ENCODE data around the gene TUBG2.
A peak's percentile ranks its signal among the peaks of the same experiment; 100 is the strongest.

Gene TUBG2

DNA sequence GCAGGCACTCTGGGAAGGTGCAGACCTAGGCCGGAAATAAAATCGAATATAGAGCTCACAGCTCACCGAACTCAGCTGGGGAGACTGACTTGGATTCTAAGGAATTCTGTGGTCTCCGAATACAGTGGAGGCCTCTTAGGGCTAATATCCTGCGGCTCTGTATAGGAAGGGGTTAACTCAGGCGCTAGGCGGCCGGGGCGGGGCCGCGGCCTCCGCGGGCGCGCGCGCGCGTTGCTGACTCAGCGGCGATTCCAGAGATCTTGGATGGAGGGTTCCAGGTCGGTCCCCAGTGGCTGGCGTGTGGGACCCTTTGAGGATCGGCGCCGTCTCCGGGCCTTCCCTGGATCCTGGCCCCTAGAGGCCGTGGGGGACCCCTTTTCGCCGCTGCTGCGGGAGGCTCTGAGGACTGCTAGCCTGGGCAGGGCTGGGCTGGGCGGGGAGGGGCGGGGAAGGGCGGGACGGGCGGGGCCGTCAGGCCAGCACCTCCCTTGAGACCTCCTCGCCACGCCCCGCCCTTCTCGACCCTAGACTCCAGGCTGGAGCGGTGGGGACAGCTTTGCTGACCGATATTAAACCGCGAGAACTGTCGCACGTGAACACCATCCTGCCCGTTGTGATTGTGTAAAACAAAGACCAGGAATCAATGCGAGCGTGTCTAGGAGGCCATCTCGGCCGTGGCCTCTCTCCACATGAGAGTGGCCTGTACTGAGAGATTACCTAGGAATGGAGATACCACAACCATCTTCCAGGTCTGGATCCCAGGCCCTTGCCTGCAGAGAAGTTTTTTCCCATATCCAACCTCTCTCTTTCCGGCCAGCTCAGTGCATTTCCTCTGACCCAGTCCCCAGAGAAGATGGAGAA, 19.1 kb downstream of the TUBG2 start:
- DNase-seq: peak; percentile 96

DNA sequence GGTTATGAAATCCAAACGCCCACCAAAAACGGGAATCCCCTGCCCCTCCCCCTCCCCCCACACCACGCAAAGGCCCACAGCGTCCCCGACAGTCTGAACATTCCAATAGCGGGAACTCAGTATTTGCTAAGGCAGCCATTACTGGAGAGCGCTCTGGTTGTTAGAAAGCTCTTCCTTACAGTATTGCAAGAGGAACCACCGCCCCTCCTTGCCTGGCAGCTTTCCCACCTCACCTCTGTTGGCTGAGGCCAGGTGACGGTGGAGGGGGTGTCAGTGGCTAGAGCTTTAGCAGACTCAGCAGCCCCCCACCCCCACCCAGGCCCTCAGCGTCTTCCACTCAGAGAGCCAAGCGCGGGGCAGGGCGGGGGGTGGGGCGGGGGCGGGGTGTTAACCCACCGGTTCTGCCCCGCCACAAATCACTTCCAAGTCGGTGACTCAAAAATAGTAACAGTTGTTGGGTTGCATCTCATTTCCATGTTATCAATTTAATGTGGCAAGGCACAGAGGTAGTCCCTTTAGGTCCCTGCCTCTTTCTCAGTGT, 19.9 kb downstream of the TUBG2 start:
- no peak for DNase-seq

DNA sequence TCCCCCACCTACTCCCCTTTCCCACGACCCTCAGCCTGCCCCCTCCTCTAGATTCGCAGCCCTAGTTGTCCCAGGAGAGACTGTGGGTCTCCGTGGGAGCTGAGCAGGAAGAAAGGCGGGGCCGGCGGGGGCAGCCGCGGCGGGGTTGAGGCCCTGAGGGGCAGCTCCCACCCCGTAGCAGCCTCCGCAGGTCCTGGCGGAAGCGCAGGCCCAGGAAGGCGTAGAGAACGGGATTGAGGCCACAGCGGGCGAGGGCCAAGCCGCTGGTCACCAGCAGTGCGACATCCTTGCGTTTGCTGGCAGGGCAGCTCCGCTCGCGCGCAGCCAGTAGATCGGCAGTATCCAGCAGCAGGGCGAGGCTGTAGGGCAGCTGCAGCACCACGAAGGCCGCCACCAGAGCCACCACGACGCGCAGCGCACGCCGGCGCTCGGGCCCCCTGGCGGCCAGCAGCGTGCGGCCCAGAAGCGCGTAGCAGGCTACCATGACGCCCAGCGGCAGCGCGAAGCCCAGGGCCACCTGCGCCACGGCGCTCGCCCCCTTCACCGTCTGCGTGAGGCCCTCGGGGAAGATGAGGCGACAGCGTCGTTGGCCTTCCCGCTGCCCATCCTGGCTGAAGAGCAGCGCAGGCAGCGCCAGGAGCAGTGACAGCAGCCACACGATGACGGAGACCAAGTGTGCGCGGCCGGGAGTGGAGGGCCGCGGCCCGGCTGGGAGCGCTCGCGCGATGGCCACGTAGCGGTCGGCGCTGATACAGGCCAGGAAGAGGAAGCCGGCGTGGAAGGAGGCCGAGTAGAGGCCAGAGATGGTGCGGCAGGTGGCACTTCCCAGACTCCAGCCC, 20.6 kb downstream of the TUBG2 start:
- peak; percentile 92 for DNase-seq

DNA sequence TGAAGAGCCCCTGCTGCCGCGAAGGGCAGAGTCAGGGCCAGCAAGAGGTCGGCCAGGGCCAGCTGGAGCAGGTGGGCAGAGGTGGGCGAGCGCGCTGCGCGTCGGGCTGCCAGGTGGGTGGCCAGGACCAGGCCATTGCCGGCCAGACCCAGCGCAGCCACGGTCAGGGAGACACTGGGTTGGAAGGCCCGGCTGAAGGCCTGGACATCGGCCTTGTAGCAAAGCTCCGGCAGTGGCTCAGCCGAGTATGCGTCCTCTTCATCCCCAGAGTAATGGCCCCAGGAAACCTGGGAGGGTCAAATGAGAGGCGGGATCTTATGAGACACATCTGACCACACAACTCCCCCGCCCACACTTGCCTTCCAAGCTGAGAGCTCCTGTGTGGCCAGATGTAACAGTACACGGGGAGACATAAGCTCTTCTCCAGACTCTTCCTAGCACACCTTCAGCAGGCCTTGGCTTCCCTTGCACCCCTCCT, 21.3 kb downstream of the TUBG2 start:
- no peak for DNase-seq

DNA sequence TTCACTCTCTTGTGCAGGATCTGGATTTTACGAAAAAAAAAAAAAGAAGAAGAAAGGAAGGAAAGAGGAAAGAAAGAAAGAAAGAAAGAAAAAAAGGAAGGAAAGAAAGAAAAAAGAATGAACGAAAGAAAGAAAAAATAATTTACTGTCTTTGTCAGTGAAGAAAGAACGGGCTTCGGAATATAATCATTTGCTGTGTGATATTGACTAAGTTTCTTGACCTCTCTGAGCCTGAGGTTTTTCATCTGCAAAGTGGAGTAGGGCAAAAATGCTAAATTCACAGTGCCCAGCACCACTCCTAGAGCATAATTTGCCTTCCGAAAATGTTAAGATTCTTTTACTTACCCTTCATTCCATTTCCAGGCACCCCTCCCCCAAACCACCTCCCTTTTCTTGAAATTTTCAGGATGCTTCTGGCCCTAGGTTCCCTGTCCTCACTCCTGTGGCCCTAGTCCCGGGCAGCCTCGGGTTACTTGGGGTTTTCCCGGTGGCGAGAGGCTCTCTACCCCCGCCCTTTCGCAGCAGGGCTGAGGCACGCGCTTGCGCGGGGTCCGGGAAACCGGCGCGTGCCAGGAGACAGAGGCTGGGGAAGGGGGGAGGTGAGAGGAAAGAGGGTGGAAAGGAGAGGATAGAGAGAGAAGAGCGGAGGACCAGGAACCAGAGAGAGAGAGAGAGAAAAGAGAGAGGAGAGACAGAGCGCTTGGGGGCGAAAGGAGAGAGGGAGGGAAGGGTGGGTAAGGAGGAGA, 23.1 kb downstream of the TUBG2 start, which contains the start of gene CNTNAP1:
Gene CNTNAP1 (plus strand): TSS at position 556 of the 746 bp plus-strand sequence. CDS start 299 bp downstream, outside the sequence.
- DNase-seq: no peak

DNA sequence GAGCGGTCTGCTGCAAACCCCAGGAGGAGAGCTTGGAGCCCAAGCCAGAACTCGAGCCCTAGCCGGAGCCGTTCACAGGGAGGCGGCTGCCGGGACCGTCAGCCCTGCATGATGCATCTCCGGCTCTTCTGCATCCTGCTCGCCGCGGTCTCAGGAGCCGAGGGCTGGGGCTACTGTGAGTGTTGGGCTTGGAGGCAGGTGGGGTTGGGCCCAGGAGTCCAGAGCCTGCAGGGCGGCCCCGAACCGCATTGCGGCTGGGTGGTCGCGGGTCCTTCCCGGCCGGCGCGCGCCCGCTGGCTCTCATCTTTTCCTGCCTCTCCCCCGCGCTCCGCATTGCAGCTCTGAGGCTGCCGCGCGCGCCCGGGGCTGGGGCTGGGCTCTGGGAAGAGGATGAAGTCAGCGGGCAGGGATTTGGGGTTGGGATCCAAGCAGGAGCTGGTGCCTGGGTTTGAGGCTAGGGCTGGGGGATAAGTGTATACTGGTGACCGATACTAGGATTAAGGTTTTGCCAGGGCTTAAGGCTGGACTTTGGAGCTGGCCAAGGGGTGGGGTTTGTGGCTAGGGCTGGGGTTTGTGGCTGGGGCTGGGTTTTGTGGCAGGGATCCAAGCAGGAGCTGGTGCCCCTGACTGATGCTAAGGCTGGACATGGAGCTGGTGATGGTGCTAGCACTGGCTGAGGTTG, 23.8 kb downstream of the TUBG2 start:
- peak; percentile 61 for DNase-seq

DNA sequence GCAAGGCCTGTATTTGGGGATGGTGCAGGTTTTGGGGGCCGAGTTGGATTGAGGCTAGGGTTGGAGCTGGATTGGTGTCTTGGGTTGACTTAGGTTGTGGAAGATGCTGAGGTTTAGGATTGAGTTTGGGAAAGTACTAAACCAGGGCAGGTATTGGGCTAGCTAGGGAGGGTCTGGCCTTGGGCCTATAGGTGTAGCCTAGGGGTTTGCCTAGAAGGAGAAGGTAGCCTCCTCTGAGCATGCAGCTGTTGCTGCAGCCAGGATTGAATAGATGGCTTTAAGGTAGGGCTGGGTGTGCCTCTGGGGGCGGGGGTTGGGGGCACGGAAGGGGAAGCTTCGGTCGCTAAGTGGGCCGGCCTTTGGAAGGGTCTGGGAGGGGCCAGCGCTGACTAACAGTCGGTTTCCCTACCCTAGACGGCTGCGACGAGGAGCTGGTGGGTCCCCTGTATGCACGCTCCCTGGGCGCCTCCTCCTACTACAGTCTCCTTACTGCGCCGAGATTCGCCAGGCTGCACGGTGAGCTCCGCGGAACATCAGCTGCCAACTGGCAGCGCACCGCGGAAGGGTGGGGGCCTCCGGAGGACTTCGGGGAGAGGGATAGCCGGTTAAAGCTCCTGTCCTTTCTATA, 24.4 kb downstream of the TUBG2 start:
- no peak for DNase-seq

DNA sequence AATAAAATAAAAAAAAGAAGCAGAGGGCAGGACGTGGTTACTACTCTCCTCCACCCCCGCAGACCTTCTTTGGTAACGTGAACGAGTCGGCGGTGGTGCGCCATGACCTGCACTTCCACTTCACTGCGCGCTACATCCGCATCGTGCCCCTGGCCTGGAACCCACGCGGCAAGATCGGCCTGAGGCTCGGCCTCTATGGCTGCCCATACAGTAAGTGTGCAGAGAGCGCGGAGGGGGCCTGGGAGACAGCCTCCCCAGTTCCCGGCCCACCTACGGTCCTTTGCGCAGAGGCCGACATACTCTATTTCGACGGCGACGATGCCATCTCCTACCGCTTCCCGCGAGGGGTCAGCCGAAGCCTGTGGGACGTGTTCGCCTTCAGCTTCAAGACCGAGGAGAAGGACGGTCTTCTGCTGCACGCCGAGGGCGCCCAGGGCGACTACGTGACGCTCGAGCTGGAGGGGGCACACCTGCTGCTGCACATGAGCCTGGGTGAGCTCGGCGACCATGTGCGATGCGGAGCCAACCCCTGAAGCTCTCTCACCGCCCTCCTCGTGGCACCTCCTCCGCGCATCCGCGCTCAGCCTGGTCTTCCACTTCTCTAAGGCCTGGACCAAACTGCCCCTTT, 26.0 kb downstream of the TUBG2 start:
- DNase-seq: no peak

DNA sequence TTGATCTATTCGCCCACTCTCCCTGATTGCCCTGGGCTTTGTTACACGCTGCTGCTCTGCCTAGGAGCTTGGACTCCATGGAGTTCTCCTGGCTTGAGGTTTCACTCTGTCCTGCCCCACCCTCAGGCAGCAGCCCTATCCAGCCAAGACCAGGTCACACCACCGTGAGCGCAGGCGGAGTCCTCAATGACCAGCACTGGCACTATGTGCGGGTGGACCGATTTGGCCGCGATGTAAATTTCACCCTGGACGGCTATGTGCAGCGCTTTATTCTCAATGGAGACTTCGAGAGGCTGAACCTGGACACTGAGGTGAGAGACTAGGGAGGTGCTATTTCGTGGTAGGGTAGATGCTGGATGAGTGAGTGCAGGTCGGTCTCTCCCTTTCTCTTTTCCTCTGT, 26.7 kb downstream of the TUBG2 start:
- no peak for DNase-seq

DNA sequence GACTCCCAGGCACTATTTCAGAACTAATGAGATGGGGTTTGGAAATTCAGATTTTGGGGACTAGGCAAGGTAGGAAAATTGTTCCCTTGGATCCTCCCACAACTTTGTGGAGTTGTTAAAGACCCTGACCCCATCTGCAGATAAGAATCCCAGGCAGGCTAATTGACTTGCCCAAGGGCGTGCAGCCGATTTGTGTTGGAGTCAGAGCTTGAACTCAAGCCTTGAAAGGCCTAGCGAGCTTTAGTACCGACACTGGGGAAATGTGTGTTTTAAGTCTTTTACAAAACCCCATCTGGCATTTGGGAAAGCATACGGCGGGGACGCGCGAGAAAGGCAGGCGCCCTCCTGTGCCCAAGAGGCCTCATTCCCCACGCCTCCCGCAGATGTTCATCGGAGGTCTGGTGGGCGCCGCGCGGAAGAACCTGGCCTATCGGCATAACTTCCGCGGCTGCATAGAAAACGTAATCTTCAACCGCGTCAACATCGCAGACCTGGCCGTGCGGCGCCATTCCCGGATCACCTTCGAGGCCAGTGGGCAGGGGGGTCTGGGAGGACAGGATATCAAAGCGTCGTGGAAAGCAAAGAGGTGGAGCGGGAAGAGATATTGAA, 27.5 kb downstream of the TUBG2 start:
- DNase-seq: no peak

DNA sequence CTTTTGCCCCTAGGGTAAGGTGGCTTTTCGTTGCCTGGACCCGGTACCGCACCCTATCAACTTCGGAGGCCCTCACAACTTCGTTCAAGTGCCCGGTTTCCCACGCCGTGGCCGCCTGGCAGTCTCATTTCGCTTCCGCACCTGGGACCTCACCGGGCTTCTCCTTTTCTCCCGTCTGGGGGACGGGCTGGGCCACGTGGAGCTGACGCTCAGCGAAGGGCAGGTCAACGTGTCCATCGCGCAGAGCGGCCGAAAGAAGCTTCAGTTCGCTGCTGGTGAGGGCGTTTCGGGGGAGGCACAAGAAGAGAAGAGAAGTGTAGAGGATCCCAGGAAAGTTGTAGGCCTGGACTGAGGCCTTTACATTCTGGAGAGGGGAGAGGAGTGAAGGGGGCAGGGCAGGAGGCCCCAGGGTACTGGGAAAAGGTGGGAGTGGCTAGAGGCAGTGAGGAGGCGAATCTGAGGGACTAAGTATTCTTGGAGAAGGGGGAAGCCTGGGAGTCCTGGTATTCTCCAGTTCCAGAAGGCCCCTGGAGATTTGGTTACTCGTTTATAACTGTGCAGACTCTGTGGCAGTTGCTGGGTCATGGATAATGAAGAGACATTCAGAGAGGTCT, 28.7 kb downstream of the TUBG2 start:
- no peak for DNase-seq

DNA sequence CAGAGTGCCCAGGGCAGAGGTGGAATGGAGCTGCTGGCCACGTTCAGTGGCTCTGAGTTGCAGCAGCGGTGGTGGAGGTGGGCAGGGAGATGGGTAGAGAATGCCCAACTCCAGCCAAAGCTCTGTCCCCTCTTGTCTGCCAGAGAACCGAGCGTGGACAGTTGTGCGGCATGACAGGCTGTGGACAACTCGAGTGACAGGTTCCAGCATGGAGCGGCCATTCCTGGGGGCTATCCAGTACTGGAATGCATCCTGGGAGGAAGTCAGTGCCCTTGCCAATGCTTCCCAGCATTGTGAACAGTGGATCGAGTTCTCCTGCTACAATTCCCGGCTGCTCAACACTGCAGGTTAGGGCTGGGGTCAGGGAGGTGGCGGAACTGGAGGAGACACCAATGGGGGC, 31.5 kb downstream of the TUBG2 start:
- DNase-seq: no peak

DNA sequence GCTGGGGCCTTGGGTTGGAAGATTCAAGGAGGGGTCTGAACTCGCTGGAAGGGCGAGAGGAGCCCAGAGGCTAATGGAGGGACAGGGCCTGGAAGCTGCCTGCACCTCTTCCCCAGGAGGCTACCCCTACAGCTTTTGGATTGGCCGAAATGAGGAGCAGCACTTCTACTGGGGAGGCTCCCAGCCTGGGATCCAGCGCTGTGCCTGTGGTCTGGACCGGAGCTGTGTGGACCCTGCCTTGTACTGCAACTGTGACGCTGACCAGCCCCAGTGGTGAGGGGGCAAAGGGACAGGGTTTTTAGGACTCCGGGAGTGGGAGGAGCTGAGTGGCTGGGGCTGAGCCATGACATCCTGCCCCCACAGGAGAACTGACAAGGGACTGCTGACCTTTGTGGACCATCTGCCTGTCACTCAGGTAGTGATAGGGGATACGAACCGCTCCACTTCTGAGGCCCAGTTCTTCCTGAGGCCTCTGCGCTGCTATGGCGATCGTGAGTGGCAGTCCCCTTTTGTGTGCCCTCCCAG, 32.0 kb downstream of the TUBG2 start:
- no peak for DNase-seq

DNA sequence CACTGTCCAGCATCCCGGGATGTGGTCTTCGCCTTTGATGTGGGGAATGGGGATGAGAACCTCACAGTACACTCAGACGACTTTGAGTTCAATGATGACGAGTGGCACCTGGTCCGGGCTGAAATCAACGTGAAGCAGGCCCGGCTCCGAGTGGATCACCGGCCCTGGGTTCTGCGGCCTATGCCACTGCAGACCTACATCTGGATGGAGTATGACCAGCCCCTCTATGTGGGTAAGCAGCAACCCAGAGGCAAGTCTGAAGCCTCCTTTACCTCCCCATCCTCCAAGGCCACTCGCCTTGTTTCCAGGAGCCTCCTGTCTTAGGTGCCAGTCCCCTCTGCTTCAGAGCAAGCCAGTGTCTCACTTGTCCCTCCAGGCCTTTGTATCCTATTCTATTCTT, 33.4 kb downstream of the TUBG2 start:
- no peak for DNase-seq

DNA sequence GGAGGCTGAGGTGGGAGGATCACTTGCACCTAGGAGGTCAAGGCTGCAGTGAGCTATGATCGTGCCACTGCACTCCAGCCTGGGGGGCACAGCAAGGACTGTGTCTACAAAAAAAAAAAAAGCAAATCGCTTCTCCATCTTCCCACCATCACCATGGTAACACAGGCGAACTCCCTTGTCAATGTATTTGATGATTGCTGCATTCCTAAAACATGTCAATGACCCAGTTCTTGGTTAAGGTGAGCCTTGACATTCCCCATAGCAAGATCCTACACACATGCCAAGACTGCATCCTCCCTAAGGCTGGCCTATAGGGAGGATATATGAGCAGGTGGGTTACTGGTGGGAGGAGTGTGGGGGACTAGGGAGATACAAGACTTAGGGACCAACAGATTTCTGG, 35.4 kb downstream of the TUBG2 start:
- no peak for DNase-seq

DNA sequence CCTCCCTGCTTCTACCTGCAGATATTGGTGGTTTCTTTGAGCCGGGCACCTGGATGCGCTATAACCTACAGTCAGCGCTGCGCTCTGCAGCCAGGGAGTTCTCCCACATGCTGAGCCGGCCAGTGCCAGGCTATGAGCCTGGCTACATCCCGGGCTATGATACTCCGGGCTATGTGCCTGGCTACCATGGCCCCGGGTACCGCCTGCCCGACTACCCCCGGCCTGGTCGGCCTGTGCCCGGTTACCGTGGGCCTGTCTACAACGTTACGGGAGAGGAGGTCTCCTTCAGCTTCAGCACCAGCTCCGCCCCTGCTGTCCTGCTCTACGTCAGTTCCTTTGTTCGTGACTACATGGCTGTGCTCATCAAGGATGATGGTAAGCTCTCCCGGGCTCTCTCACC, 36.4 kb downstream of the TUBG2 start:
- no peak for DNase-seq

DNA sequence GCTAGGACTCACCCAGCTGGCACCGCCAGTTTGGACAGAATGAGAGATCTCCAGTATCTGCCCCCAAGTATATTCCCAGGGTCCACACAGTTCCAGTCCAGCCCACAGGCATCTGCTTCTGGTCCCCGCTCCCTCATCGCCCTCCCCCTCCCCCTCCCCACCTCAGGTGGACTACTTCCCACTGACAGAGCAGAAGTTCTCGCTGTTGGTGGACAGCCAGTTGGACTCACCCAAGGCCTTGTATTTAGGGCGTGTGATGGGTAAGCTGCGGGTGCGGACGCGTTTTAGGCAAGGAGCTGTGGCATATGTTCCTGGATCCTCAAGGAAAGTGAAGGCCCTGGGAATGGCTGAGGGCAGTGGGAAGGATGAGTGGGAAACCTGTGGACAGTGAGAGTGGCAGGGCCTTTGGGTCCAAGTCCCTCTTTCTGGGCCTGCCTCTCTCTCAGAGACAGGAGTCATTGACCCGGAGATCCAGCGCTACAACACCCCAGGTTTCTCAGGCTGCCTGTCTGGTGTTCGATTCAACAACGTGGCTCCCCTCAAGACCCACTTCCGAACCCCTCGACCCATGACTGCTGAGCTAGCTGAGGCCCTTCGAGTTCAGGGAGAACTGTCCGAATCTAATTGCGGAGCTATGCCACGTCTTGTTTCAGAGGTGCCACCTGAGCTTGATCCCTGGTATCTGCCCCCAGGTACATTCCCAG, 38.2 kb downstream of the TUBG2 start:
- DNase-seq: no peak

DNA sequence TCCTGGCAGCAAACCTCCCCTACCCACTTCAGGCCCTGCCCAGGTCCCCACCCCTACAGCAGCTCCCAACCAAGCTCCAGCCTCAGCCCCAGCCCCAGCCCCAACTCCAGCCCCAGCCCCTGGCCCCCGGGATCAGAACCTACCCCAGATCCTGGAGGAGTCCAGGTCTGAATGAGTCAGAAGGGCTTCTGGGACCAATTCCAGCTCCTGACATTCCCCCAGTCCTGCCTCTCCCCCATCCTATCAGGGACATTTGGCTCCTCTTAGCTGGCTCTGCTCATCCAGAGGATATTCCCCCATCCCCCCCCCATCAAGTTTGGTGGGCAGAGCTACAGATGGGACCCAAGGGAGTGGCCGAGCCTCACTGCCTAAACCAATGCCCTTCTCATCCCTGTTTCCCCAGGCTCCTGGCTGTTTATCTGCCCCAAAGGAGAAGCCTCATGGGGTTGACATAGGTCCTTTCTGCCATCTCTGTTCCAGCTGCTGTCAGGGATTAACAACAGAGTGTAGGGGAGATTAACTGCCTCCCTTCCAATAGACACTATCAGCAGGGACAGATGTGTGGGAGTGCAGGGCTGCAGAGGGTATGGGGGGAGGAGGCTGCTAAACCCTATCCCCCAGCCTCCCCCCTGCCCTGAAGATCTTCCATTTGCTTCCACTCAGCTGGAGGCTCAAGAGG, 39.8 kb downstream of the TUBG2 start:
- DNase-seq: peak; percentile 79

DNA sequence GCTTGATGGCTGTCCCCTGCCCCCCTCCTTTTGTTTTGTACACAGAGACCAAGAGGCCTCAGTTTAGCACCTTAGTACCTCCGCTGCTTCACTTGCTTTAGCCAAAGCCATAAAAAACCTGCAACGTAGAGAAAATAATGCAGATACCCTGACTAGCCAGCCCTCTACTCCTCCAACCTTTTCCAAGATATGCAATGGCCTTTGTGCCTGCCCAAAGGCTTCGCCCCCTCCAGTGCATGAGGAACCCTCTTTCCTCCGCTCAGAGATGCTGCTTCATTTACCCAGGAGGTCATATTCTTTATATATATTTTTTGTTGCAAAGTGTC, 40.3 kb downstream of the TUBG2 start:
- DNase-seq: no peak
